A673 (cell line): Measurements from ENCODE around the gene SORCS3. TPM values are rescaled to one million over a fixed set of nuclear protein-coding genes. Genes with fewer than 3 reads are reported as not detected.

ENCODE experiments used
- BruUV-seq: library from RNA; stranded (reverse); fragments of 400-500 nt; replicated peaks from 2 replicates; lab custom pipeline; 2021; lab: Mats Ljungman, UMichigan
- CTCF ChIA-PET: fragments of 300-600 bp; sonication (Branson Sonifier 250); formaldehyde crosslinking; loops from one replicate; lab custom pipeline; 2022; ENCODE audit warnings: antibody characterized with exemption; lab: Charles Lee
- POLR2A ChIA-PET: fragments of 300-600 bp; sonication (Branson Sonifier 250); formaldehyde crosslinking; loops from one replicate; lab custom pipeline; 2022; ENCODE audit warnings: antibody characterized with exemption; ENCODE audit not compliant: low non-redundant PET; lab: Charles Lee
- DNase-seq: peaks from one replicate; pipeline ENCODE4 v3.0.0-alpha.2; 2015; ENCODE audit warnings: low spot score
- H3K27ac ChIP-seq: fragments of 200-600 bp; sonication (generic); 2 replicates; pipeline ENCODE4 v1.5.1; 2016; ENCODE audit warnings: mixed run types, low read depth, mild to moderate bottlenecking, mixed read lengths, antibody characterized with exemption, low read length; ENCODE audit not compliant: poor library complexity, severe bottlenecking
- H3K27me3 ChIP-seq: fragments of 200-600 bp; sonication (generic); replicated peaks from 2 replicates; pipeline ENCODE4 v1.6.1; 2017; ENCODE audit warnings: mixed run types, low read depth, mild to moderate bottlenecking, mixed read lengths, antibody characterized with exemption, low read length; ENCODE audit not compliant: insufficient read depth, poor library complexity
- H3K36me3 ChIP-seq: fragments of 200-600 bp; sonication (generic); 2 replicates; pipeline ENCODE4 v1.6.1; 2016; ENCODE audit warnings: mixed run types, mild to moderate bottlenecking, mixed read lengths, antibody characterized with exemption, low read length; ENCODE audit not compliant: insufficient read depth, poor library complexity, severe bottlenecking
- H3K4me1 ChIP-seq: fragments of 200-600 bp; sonication (generic); 2 replicates; pipeline ENCODE4 v1.6.1; 2017; ENCODE audit warnings: mixed run types, mild to moderate bottlenecking, mixed read lengths, antibody characterized with exemption, low read length; ENCODE audit not compliant: insufficient read depth, poor library complexity, severe bottlenecking
- H3K4me3 ChIP-seq: fragments of 200-600 bp; sonication (generic); 2 replicates; pipeline ENCODE4 v1.5.1; 2016; ENCODE audit warnings: low read depth, mixed run types, mild to moderate bottlenecking, mixed read lengths, low read length; ENCODE audit not compliant: poor library complexity, severe bottlenecking
- H3K9me3 ChIP-seq: fragments of 200-600 bp; sonication (generic); 2 replicates; pipeline ENCODE4 v1.6.1; 2016; ENCODE audit warnings: mixed run types, low read depth, mild to moderate bottlenecking, mixed read lengths, antibody characterized with exemption, low read length; ENCODE audit not compliant: poor library complexity, severe bottlenecking
- CTCF ChIP-seq: fragments of 300-800, 200-600 bp; sonication (generic); conservative IDR thresholded peaks from 2 replicates; pipeline ENCODE4 v1.5.1; 2017; ENCODE audit warnings: low read depth, mild to moderate bottlenecking, antibody characterized with exemption, low read length, moderate library complexity, mixed read lengths
- EZH2 ChIP-seq: fragments of 200-600 bp; sonication (generic); IDR thresholded peaks from 2 replicates; pipeline ENCODE4 v1.6.1; 2017; ENCODE audit warnings: borderline replicate concordance, low read depth, mild to moderate bottlenecking, mixed read lengths, antibody characterized with exemption, low read length; ENCODE audit not compliant: poor library complexity, severe bottlenecking
- intact Hi-C: fragments of 100-400 bp; cut with micrococcal nuclease; formaldehyde crosslinking; loops from one replicate; pipeline ENCODE4 v1.10.0; 2022; ENCODE audit not compliant: unreplicated experiment
- total RNA-seq: library from RNA; stranded (reverse); gene quantifications from 2 replicates; pipeline ENCODE4 v1.2.3, GENCODE V29; 2021

SORCS3 gene
- total RNA-seq, 1 experiment from 2014 or later, result not detected

GRCh38 chr10:104923501-104923900 lies 282.4 kb downstream of the SORCS3 start:
- H3K4me3 ChIP-seq, result no peak overlapping the region
- intact Hi-C loops, result no loop called here
- CTCF ChIA-PET, result no interaction called here
- POLR2A ChIA-PET, result no interaction called here
- H3K9me3 ChIP-seq, result no peaks in the 10 kb centered on the region
- no peaks in the 10 kb centered on the region for H3K36me3 ChIP-seq
- peaks cover 60% of the 10 kb centered on the region for H3K27me3 ChIP-seq
- no TSS peak for BruUV-seq
- H3K27ac ChIP-seq, result no peak overlapping the region
- TF ChIP-seq CTCF (no peak), EZH2 (no peak)
- H3K4me1 ChIP-seq, result no peaks in the 10 kb centered on the region
- DNase-seq, result no peak

- no TSS peak for BruUV-seq
- Histone ChIP-seq H3K27ac (no peak overlapping the region), H3K4me1 (no peaks in the 10 kb centered on the region), H3K36me3 (no peaks in the 10 kb centered on the region), H3K9me3 (no peaks in the 10 kb centered on the region), H3K27me3 (peaks cover 54% of the 10 kb centered on the region), H3K4me3 (no peak overlapping the region)
- TF ChIP-seq EZH2 (no peak), CTCF (no peak)
- no peak for DNase-seq
- CTCF ChIA-PET, result no interaction called here
- POLR2A ChIA-PET, result no interaction called here
- intact Hi-C loops, result loop anchor here (2.0 kb wide), 1 partner anchor 517 kb away; no protein-coding TSS in a partner anchor
Measured at GRCh38 chr10:104924101-104924795, 283.2 kb downstream of the SORCS3 start.

GRCh38 chr10:104925232-104925851 lies 284.3 kb downstream of the SORCS3 start:
- TF ChIP-seq CTCF, result peak; percentile 78
- TF ChIP-seq EZH2, result no peak
- Histone ChIP-seq H3K36me3 (no peaks in the 10 kb centered on the region), H3K4me1 (no peaks in the 10 kb centered on the region), H3K27me3 (peaks cover 53% of the 10 kb centered on the region), H3K4me3 (no peak overlapping the region), H3K9me3 (no peaks in the 10 kb centered on the region), H3K27ac (no peak overlapping the region)
- BruUV-seq, result no TSS peak
- DNase-seq, result peak; percentile 56
- ChIA-PET CTCF (interaction anchor here (0.6 kb wide), 1 partner anchor 340 kb away, joined by 3 read pairs; no protein-coding TSS in a partner anchor), POLR2A (no interaction called here)
- intact Hi-C loops, result loop anchor here (2.0 to 5.0 kb wide), 2 partner anchors 343 to 519 kb away; no protein-coding TSS in a partner anchor
